Measurements from ENCODE around the gene RINL. TPM values are rescaled to one million over a fixed set of nuclear protein-coding genes. Genes with fewer than 3 reads are reported as not detected.

The RINL gene
- total RNA-seq, 1 experiment from 2014 or later: 1.3 TPM

DNA sequence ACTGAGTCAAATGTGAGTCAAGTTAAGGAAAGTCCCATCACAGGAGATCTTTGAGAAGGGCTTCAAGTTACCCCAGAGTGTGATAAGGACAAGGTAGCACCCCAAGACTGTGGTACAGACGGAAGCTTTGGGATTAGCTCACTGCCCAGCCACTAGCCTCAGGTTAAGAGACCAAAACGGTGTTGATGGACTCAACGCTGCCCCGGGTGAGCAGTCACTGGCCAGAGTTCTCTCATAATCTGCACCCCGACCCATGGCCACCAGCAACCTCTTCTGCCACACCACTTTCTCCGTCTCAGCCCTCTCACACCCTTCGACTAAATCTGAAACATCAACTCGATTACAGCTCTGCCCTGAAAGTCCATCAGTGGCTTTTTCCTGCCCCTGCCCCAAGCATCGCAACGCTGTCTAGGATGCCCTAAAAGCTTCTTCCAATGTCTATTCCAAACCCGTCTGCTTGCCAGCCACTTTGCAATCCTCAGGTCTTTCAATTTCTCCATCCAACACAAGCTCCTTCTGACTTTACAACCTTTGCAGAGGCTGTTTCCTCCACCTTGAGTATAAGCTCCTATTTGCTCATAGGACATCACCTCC lies 33.9 kb downstream of the RINL start:
- peaks cover 81% of the 10 kb centered on the region for H3K4me1 ChIP-seq (ENCODE audit: control insufficient read depth, insufficient read depth, low read length)
- H3K9me3 ChIP-seq (ENCODE audit: control insufficient read depth, insufficient read depth, low read depth, low read length): no peaks in the 10 kb centered on the region
- ChIA-PET POLR2A (interaction anchor here (0.6 to 1.6 kb wide), 10 partner anchors 9 to 111 kb away, joined by 3 to 11 read pairs (median 6); no protein-coding TSS in a partner anchor), CTCF (no interaction called here)
- no TSS peak for BruUV-seq (replicated peaks)
- no peak for DNase-seq (ENCODE audit: low read depth, low spot score)
- TF ChIP-seq, protein P1, sequence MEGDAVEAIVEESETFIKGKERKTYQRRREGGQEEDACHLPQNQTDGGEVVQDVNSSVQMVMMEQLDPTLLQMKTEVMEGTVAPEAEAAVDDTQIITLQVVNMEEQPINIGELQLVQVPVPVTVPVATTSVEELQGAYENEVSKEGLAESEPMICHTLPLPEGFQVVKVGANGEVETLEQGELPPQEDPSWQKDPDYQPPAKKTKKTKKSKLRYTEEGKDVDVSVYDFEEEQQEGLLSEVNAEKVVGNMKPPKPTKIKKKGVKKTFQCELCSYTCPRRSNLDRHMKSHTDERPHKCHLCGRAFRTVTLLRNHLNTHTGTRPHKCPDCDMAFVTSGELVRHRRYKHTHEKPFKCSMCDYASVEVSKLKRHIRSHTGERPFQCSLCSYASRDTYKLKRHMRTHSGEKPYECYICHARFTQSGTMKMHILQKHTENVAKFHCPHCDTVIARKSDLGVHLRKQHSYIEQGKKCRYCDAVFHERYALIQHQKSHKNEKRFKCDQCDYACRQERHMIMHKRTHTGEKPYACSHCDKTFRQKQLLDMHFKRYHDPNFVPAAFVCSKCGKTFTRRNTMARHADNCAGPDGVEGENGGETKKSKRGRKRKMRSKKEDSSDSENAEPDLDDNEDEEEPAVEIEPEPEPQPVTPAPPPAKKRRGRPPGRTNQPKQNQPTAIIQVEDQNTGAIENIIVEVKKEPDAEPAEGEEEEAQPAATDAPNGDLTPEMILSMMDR (IDR thresholded peaks at IDR 0.05): no peak
- TF ChIP-seq, protein P2, sequence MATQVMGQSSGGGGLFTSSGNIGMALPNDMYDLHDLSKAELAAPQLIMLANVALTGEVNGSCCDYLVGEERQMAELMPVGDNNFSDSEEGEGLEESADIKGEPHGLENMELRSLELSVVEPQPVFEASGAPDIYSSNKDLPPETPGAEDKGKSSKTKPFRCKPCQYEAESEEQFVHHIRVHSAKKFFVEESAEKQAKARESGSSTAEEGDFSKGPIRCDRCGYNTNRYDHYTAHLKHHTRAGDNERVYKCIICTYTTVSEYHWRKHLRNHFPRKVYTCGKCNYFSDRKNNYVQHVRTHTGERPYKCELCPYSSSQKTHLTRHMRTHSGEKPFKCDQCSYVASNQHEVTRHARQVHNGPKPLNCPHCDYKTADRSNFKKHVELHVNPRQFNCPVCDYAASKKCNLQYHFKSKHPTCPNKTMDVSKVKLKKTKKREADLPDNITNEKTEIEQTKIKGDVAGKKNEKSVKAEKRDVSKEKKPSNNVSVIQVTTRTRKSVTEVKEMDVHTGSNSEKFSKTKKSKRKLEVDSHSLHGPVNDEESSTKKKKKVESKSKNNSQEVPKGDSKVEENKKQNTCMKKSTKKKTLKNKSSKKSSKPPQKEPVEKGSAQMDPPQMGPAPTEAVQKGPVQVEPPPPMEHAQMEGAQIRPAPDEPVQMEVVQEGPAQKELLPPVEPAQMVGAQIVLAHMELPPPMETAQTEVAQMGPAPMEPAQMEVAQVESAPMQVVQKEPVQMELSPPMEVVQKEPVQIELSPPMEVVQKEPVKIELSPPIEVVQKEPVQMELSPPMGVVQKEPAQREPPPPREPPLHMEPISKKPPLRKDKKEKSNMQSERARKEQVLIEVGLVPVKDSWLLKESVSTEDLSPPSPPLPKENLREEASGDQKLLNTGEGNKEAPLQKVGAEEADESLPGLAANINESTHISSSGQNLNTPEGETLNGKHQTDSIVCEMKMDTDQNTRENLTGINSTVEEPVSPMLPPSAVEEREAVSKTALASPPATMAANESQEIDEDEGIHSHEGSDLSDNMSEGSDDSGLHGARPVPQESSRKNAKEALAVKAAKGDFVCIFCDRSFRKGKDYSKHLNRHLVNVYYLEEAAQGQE (IDR thresholded peaks at IDR 0.05; ENCODE audit: insufficient read depth in 1 of 2, low read depth in 2 of 2, low read length in 1 of 2): no peak
- TF ChIP-seq POLR2AphosphoS5 (IDR thresholded peaks at IDR 0.05; ENCODE audit: low read depth, low read length) (no peak), TCF7L2 (IDR thresholded peaks at IDR 0.05; ENCODE audit: low read depth, low read length) (no peak), SIN3A (IDR thresholded peaks at IDR 0.05; ENCODE audit: borderline replicate concordance, insufficient read depth, low read depth, low read length) (no peak)
- in situ Hi-C loops (cut with HindIII; ENCODE audit: low pct_unique_long_range_greater_than_20kb, low sequenced_read_pairs) (loop anchor here (10.0 kb wide), 1 partner anchor 91 kb away; the partner anchor contains the start of genes MRPS12 and SARS2), intact Hi-C loops (cut with micrococcal nuclease; ENCODE audit: unreplicated experiment) (no loop called here)
- peaks cover 85% of the 10 kb centered on the region for H3K36me3 ChIP-seq (ENCODE audit: control insufficient read depth, insufficient read depth, low read length)
- peak overlapping the region; percentile 10 for H3K27ac ChIP-seq (ENCODE audit: low read length)
- H3K4me3 ChIP-seq (ENCODE audit: low read depth in 2 of 2, low read length in 2 of 2): no peak overlapping the region
- no peaks in the 10 kb centered on the region for H3K27me3 ChIP-seq (ENCODE audit: control insufficient read depth, insufficient read depth, low read length)
- ATAC-seq: no peak

DNA sequence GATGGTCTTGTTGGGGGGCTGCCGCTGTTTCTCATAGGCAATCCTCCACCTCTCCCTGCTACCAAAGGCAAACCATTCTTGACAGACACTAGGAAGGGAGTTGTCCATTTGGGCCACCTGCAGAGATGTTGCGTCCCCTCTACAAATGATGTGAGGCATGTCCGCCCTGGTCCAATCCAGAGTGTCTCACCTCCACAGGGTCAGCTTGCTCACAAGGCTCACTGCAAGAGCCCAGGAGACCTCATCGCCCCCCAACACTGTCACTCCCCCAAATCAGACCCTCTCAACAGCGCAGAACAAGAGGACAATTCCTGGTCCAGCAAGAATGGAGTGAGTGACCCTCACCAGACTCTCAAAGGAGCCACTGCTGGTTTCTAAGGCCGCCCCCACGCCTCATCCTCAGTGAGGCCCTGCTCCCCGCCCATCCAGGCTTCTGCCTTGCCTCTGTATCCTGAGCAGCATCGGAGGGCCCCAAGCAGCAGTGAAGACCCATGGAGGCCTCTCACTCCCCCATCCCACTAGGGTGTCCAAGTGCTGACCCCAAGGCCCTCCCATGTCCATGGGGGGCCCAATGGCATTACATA lies 34.8 kb downstream of the RINL start:
- ChIA-PET CTCF (no interaction called here), POLR2A (interaction anchor here (1.0 to 1.6 kb wide), 2 partner anchors 8 to 49 kb away, joined by 3 to 4 read pairs; no protein-coding TSS in a partner anchor)
- Histone ChIP-seq H3K27ac (ENCODE audit: low read length) (peak overlapping the region; percentile 10), H3K27me3 (ENCODE audit: control insufficient read depth, insufficient read depth, low read length) (no peaks in the 10 kb centered on the region), H3K9me3 (ENCODE audit: control insufficient read depth, insufficient read depth, low read depth, low read length) (no peaks in the 10 kb centered on the region), H3K36me3 (ENCODE audit: control insufficient read depth, insufficient read depth, low read length) (peaks cover 88% of the 10 kb centered on the region), H3K4me1 (ENCODE audit: control insufficient read depth, insufficient read depth, low read length) (peaks cover 86% of the 10 kb centered on the region), H3K4me3 (ENCODE audit: low read depth in 2 of 2, low read length in 2 of 2) (no peak overlapping the region)
- intact Hi-C loops (cut with micrococcal nuclease; ENCODE audit: unreplicated experiment): no loop called here
- in situ Hi-C loops (cut with HindIII; ENCODE audit: low pct_unique_long_range_greater_than_20kb, low sequenced_read_pairs): loop anchor here (10.0 kb wide), 1 partner anchor 92 kb away; the partner anchor contains the start of genes MRPS12 and SARS2
- no peak for DNase-seq (ENCODE audit: low read depth, low spot score)
- BruUV-seq (replicated peaks): no TSS peak
- no peak for ATAC-seq
- TF ChIP-seq SIN3A (IDR thresholded peaks at IDR 0.05; ENCODE audit: borderline replicate concordance, insufficient read depth, low read depth, low read length) (no peak), TCF7L2 (IDR thresholded peaks at IDR 0.05; ENCODE audit: low read depth, low read length) (0 out of 2 replicates have a peak, but pooled peaks have one; percentile 30)
